ENCODE data around the gene TFCP2. TPM values are rescaled to one million over a fixed set of nuclear protein-coding genes. Genes with fewer than 3 reads are reported as not detected.

TFCP2 gene
- total and polyA plus RNA-seq, 2 of the 13 experiments (the other 11 are each of a cell fraction or from before 2014, with no cell fraction given), result 7.6 to 10.0 TPM

DNA sequence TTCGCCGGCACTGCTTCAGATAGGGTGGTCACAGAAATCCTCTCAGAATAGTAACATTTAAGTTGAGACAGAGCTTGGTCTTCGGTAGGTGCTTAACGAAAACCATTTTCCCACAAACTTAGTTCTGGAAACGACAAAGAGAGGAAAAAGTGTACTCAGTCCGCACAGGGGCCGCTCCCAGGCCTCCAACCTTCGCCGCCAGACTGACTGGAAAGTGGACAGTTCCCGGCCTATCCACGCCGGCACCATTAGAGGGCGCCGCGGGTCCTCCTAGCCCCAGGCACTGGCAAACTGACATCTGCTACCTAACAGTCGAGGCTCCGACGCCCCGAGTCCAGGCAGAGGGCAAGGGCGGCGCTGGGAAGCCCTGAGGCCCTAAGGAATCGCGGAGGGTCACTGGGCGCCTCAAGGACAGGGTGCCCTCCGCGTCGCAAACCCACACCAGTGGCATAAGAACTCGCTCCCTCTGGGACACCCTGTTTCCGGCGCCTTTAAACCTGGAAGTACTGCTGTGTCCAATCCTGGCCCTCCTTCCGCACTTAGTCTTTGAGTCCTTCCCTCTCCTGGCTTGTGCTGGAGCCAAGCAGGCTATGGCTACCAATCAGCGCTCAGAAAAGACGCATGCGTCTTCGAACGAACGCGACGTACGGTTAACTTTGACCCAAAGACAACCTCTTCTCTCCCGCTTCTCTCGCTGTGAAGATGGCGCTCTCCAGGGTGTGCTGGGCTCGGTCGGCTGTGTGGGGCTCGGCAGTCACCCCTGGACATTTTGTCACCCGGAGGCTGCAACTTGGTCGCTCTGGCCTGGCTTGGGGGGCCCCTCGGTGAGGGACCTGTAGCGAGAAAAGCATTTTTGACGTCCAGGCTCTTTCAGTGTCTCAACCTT is 125.0 kb downstream of the TFCP2 start, which contains the start of gene LETMD1 (continued):
- TF ChIP-seq, protein P1, sequence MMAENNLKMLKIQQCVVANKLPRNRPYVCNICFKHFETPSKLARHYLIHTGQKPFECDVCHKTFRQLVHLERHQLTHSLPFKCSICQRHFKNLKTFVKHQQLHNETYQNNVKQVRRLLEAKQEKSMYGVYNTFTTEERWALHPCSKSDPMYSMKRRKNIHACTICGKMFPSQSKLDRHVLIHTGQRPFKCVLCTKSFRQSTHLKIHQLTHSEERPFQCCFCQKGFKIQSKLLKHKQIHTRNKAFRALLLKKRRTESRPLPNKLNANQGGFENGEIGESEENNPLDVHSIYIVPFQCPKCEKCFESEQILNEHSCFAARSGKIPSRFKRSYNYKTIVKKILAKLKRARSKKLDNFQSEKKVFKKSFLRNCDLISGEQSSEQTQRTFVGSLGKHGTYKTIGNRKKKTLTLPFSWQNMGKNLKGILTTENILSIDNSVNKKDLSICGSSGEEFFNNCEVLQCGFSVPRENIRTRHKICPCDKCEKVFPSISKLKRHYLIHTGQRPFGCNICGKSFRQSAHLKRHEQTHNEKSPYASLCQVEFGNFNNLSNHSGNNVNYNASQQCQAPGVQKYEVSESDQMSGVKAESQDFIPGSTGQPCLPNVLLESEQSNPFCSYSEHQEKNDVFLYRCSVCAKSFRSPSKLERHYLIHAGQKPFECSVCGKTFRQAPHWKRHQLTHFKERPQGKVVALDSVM (CRISPR knock-in tag; IDR thresholded peaks at IDR 0.05), result peak; percentile 74
- TF ChIP-seq ZNF816 (CRISPR knock-in tag; IDR thresholded peaks at IDR 0.05; ENCODE audit: borderline replicate concordance), result 0 out of 2 replicates have a peak, but pooled peaks have one; percentile 33
- 0 out of 2 replicates have a peak, but pooled peaks have one; percentile 64 for TF ChIP-seq NAIF1 (CRISPR knock-in tag; IDR thresholded peaks at IDR 0.05; ENCODE audit: borderline replicate concordance)
- peak; percentile 99 for TF ChIP-seq ZNF775 (CRISPR knock-in tag; IDR thresholded peaks at IDR 0.05; ENCODE audit: borderline replicate concordance)
- TF ChIP-seq RBAK (CRISPR knock-in tag; IDR thresholded peaks at IDR 0.05), result no peak
- peak; percentile 67 for TF ChIP-seq ELF3 (CRISPR knock-in tag; IDR thresholded peaks at IDR 0.05)
- TF ChIP-seq, protein P2, sequence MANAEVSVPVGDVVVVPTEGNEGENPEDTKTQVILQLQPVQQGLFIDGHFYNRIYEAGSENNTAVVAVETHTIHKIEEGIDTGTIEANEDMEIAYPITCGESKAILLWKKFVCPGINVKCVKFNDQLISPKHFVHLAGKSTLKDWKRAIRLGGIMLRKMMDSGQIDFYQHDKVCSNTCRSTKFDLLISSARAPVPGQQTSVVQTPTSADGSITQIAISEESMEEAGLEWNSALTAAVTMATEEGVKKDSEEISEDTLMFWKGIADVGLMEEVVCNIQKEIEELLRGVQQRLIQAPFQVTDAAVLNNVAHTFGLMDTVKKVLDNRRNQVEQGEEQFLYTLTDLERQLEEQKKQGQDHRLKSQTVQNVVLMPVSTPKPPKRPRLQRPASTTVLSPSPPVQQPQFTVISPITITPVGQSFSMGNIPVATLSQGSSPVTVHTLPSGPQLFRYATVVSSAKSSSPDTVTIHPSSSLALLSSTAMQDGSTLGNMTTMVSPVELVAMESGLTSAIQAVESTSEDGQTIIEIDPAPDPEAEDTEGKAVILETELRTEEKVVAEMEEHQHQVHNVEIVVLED (CRISPR knock-in tag; IDR thresholded peaks at IDR 0.05; ENCODE audit: borderline replicate concordance), result peak; percentile 91
- peak; percentile 61; the same call in 1 of the 2 replicates for TF ChIP-seq ZNF331 (CRISPR knock-in tag; IDR thresholded peaks at IDR 0.05)
- TF ChIP-seq, protein P3, sequence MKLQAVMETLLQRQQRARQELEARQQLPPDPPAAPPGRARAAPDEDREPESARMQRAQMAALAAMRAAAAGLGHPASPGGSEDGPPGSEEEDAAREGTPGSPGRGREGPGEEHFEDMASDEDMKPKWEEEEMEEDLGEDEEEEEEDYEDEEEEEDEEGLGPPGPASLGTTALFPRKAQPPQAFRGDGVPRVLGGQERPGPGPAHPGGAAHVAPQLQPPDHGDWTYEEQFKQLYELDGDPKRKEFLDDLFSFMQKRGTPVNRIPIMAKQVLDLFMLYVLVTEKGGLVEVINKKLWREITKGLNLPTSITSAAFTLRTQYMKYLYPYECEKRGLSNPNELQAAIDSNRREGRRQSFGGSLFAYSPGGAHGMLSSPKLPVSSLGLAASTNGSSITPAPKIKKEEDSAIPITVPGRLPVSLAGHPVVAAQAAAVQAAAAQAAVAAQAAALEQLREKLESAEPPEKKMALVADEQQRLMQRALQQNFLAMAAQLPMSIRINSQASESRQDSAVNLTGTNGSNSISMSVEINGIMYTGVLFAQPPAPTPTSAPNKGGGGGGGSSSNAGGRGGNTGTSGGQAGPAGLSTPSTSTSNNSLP (IDR thresholded peaks at IDR 0.05; ENCODE audit: low read depth, low read length), result no peak; the same call in 1 of the 2 replicates
- TF ChIP-seq ZNF567 (CRISPR knock-in tag; IDR thresholded peaks at IDR 0.05; ENCODE audit: borderline replicate concordance), result peak; percentile 83; the same call in 1 of the 2 replicates
- TF ChIP-seq, protein P4, sequence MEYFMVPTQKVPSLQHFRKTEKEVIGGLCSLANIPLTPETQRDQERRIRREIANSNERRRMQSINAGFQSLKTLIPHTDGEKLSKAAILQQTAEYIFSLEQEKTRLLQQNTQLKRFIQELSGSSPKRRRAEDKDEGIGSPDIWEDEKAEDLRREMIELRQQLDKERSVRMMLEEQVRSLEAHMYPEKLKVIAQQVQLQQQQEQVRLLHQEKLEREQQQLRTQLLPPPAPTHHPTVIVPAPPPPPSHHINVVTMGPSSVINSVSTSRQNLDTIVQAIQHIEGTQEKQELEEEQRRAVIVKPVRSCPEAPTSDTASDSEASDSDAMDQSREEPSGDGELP (IDR thresholded peaks at IDR 0.05; ENCODE audit: borderline replicate concordance, low read depth), result peak; percentile 29; the same call in 1 of the 2 replicates
- TF ChIP-seq SP2 (CRISPR knock-in tag; IDR thresholded peaks at IDR 0.05), result peak; percentile 63; the same call in 1 of the 2 replicates
- no peak for TF ChIP-seq ZNF891 (CRISPR knock-in tag; IDR thresholded peaks at IDR 0.05)
- TF ChIP-seq NFIB (CRISPR knock-in tag; IDR thresholded peaks at IDR 0.05; ENCODE audit: borderline replicate concordance), result 0 out of 2 replicates have a peak, but pooled peaks have one; percentile 30
- TF ChIP-seq POGZ (CRISPR knock-in tag; IDR thresholded peaks at IDR 0.05), result peak; percentile 73
- TF ChIP-seq, protein P5, sequence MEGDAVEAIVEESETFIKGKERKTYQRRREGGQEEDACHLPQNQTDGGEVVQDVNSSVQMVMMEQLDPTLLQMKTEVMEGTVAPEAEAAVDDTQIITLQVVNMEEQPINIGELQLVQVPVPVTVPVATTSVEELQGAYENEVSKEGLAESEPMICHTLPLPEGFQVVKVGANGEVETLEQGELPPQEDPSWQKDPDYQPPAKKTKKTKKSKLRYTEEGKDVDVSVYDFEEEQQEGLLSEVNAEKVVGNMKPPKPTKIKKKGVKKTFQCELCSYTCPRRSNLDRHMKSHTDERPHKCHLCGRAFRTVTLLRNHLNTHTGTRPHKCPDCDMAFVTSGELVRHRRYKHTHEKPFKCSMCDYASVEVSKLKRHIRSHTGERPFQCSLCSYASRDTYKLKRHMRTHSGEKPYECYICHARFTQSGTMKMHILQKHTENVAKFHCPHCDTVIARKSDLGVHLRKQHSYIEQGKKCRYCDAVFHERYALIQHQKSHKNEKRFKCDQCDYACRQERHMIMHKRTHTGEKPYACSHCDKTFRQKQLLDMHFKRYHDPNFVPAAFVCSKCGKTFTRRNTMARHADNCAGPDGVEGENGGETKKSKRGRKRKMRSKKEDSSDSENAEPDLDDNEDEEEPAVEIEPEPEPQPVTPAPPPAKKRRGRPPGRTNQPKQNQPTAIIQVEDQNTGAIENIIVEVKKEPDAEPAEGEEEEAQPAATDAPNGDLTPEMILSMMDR (CRISPR knock-in tag; IDR thresholded peaks at IDR 0.05), result peak; percentile 97
- TF ChIP-seq, protein P6, sequence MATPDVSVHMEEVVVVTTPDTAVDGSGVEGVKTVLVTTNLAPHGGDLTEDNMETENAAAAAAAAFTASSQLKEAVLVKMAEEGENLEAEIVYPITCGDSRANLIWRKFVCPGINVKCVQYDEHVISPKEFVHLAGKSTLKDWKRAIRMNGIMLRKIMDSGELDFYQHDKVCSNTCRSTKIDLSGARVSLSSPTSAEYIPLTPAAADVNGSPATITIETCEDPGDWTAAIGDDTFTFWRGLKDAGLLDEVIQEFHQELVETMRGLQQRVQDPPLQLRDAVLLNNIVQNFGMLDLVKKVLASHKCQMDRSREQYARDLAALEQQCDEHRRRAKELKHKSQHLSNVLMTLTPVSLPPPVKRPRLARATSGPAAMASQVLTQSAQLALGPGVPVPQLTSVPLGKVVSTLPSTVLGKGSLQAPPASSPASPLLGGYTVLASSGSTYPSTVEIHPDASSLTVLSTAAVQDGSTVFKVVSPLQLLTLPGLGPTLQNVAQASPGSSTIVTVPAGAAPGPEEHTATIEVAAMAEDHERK (CRISPR knock-in tag; IDR thresholded peaks at IDR 0.05; ENCODE audit: low read depth), result peak; percentile 42; the same call in 1 of the 2 replicates

All from HepG2 (cell line).